ENCODE results near the gene ANO2. TPM values are rescaled to one million over a fixed set of nuclear protein-coding genes. Genes with fewer than 3 reads are reported as not detected.

ANO2 gene
- polyA plus RNA-seq, 1 donor from 2014 or later = 1.8 TPM

DNA sequence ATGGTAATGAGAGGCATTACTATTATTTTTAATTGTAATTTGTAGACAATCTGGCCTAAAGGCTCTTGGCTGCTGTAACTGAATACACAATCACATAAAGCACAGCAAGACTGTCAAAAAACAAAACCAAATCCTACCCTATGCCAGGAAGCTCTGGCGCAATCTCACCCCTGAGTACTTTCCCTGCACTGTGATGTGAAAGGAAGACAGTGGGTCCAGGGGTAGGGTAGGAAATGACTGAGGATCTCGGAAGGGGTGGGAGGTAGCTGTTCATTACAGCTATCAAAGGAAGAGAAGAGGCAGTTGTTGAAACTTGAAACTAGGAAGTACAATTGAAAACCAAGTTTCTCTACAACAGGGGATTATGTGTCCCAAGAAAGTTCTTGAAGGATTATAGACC lies 202.8 kb downstream of the ANO2 start:
- H3K9ac ChIP-seq (ENCODE audit: low read length) = no peak overlapping the region
- no peaks in the 10 kb centered on the region for H3K9me2 ChIP-seq (ENCODE audit: insufficient read depth, low read length)
- H3K9me3 ChIP-seq (ENCODE audit: low read length) = no peaks in the 10 kb centered on the region
- H3K27me3 ChIP-seq (ENCODE audit: insufficient read depth, low read depth, low read length) = no peaks in the 10 kb centered on the region
- TF ChIP-seq POLR2AphosphoS5 (IDR thresholded peaks at IDR 0.05) (no peak), CTCF (IDR thresholded peaks at IDR 0.05; ENCODE audit: poor library complexity, severe bottlenecking) (no peak), MXI1 (conservative IDR thresholded peaks at IDR 0.05; ENCODE audit: poor library complexity, severe bottlenecking) (no peak), EZH2 (IDR thresholded peaks at IDR 0.05; ENCODE audit: borderline replicate concordance, insufficient read depth, low read length, poor library complexity, severe bottlenecking) (no peak), SMC3 (conservative IDR thresholded peaks at IDR 0.05; ENCODE audit: poor library complexity) (no peak), EP300 (conservative IDR thresholded peaks at IDR 0.05; ENCODE audit: poor library complexity, severe bottlenecking) (no peak), TAF1 (IDR thresholded peaks at IDR 0.05; ENCODE audit: low read depth) (no peak), RAD21 (conservative IDR thresholded peaks at IDR 0.05) (no peak)
- TF ChIP-seq, protein P1, sequence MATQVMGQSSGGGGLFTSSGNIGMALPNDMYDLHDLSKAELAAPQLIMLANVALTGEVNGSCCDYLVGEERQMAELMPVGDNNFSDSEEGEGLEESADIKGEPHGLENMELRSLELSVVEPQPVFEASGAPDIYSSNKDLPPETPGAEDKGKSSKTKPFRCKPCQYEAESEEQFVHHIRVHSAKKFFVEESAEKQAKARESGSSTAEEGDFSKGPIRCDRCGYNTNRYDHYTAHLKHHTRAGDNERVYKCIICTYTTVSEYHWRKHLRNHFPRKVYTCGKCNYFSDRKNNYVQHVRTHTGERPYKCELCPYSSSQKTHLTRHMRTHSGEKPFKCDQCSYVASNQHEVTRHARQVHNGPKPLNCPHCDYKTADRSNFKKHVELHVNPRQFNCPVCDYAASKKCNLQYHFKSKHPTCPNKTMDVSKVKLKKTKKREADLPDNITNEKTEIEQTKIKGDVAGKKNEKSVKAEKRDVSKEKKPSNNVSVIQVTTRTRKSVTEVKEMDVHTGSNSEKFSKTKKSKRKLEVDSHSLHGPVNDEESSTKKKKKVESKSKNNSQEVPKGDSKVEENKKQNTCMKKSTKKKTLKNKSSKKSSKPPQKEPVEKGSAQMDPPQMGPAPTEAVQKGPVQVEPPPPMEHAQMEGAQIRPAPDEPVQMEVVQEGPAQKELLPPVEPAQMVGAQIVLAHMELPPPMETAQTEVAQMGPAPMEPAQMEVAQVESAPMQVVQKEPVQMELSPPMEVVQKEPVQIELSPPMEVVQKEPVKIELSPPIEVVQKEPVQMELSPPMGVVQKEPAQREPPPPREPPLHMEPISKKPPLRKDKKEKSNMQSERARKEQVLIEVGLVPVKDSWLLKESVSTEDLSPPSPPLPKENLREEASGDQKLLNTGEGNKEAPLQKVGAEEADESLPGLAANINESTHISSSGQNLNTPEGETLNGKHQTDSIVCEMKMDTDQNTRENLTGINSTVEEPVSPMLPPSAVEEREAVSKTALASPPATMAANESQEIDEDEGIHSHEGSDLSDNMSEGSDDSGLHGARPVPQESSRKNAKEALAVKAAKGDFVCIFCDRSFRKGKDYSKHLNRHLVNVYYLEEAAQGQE (IDR thresholded peaks at IDR 0.05; ENCODE audit: borderline replicate concordance) = no peak
- H3K4me2 ChIP-seq (ENCODE audit: low read length) = no peak overlapping the region
- H4K20me1 ChIP-seq (ENCODE audit: insufficient read depth) = no peaks in the 10 kb centered on the region
- H3K36me3 ChIP-seq (ENCODE audit: insufficient read depth, low read length) = no peaks in the 10 kb centered on the region
- no peak overlapping the region for H3K27ac ChIP-seq (ENCODE audit: low read length)
- no peak overlapping the region for H3K4me3 ChIP-seq (ENCODE audit: low read length)
- H2AFZ ChIP-seq (ENCODE audit: low read depth, low read length) = no peak overlapping the region
- no peaks in the 10 kb centered on the region for H3K79me2 ChIP-seq (replicated peaks; ENCODE audit: insufficient read depth, low read length)
- H3F3A ChIP-seq (ENCODE audit: insufficient read depth, low read length, poor library complexity, severe bottlenecking) = no peaks in the 10 kb centered on the region

DNA sequence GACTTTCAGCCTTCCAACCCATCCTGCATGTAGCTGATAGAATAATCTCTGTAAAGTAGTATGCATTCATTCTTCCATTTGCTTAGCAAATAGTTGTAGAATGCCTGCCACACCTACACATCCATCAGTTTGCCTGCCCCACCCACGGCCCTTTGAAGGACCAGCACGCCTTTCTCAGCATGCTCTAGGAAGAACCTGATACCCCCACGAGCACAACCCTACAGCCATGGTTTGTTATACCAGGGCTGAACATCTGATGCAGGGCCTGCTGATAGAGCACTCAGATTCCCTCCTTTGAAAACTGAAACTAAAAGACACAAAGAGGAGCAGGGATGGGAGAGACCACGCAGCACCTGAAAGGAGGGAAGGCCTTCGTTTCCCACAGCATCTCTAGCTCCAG lies 205.1 kb downstream of the ANO2 start:
- Histone ChIP-seq H3K27me3 (ENCODE audit: insufficient read depth, low read depth, low read length) (no peaks in the 10 kb centered on the region), H3K9ac (ENCODE audit: low read length) (no peak overlapping the region), H3K4me2 (ENCODE audit: low read length) (no peak overlapping the region), H3K4me3 (ENCODE audit: low read length) (no peak overlapping the region), H3K9me3 (ENCODE audit: low read length) (no peaks in the 10 kb centered on the region), H3K9me2 (ENCODE audit: insufficient read depth, low read length) (no peaks in the 10 kb centered on the region), H3K27ac (ENCODE audit: low read length) (no peak overlapping the region), H3K36me3 (ENCODE audit: insufficient read depth, low read length) (no peaks in the 10 kb centered on the region), H3K79me2 (replicated peaks; ENCODE audit: insufficient read depth, low read length) (no peaks in the 10 kb centered on the region), H4K20me1 (ENCODE audit: insufficient read depth) (no peaks in the 10 kb centered on the region), H2AFZ (ENCODE audit: low read depth, low read length) (no peak overlapping the region), H3F3A (ENCODE audit: insufficient read depth, low read length, poor library complexity, severe bottlenecking) (no peaks in the 10 kb centered on the region)
- TF ChIP-seq RAD21 (conservative IDR thresholded peaks at IDR 0.05) (no peak), EP300 (conservative IDR thresholded peaks at IDR 0.05; ENCODE audit: poor library complexity, severe bottlenecking) (no peak), POLR2AphosphoS5 (IDR thresholded peaks at IDR 0.05) (no peak), TAF1 (IDR thresholded peaks at IDR 0.05; ENCODE audit: low read depth) (no peak), EZH2 (IDR thresholded peaks at IDR 0.05; ENCODE audit: borderline replicate concordance, insufficient read depth, low read length, poor library complexity, severe bottlenecking) (no peak), CTCF (IDR thresholded peaks at IDR 0.05; ENCODE audit: poor library complexity, severe bottlenecking) (no peak), MXI1 (conservative IDR thresholded peaks at IDR 0.05; ENCODE audit: poor library complexity, severe bottlenecking) (no peak), SMC3 (conservative IDR thresholded peaks at IDR 0.05; ENCODE audit: poor library complexity) (no peak)
- TF ChIP-seq, protein P1 (IDR thresholded peaks at IDR 0.05; ENCODE audit: borderline replicate concordance) = no peak

Measured in neural cell (in vitro differentiated cells).